Heart right ventricle (tissue), 16 donors: ENCODE data around the gene PITPNM1. TPM values are rescaled to one million over a fixed set of nuclear protein-coding genes. Genes with fewer than 3 reads are reported as not detected.
A peak's percentile ranks its signal among the peaks of the same experiment; 100 is the strongest.

Source experiments
- ATAC-seq, 8 donors: fragments of 200-7000 bp; cut with Tn5 transposase; one replicate each; pipeline ENCODE4 v1.9.1; 2020; ENCODE audit warnings: mild to moderate bottlenecking in 8 of 8, moderate library complexity in 8 of 8, moderate number of reproducible peaks in 1 of 8
- DNase-seq, 2 donors: peaks; one replicate each; pipeline ENCODE4 v3.0.0-alpha.2; 2020
- H3K27ac ChIP-seq, 10 donors: fragments of 200-600 bp; sonication (generic) in 2 of 10; one replicate each; pipeline versions ENCODE4 v1.5.0 to v1.8.0; 2020 to 2022; ENCODE audit warnings: mild to moderate bottlenecking in 3 of 10
- H3K27me3 ChIP-seq, 7 donors: fragments of 200-600 bp; one replicate each; pipeline ENCODE4 v1.8.0; 2021 to 2022; ENCODE audit warnings: mild to moderate bottlenecking in 2 of 7
- H3K36me3 ChIP-seq, 9 donors: fragments of 200-600 bp; sonication (generic) in 1 of 9; one replicate each; pipeline versions ENCODE4 v1.5.0 to v1.8.0; 2020 to 2022; ENCODE audit warnings: mild to moderate bottlenecking in 2 of 9
- H3K4me1 ChIP-seq, 9 donors: fragments of 200-600 bp; sonication (generic) in 1 of 9; one replicate each; pipeline versions ENCODE4 v1.5.0 to v1.8.0; 2020 to 2022; ENCODE audit warnings: mild to moderate bottlenecking in 4 of 9
- H3K4me3 ChIP-seq, 10 donors: fragments of 200-600 bp; sonication (generic) in 2 of 10; one replicate each; pipeline versions ENCODE4 v1.5.0 to v1.8.0; 2020 to 2022; ENCODE audit warnings: mild to moderate bottlenecking in 7 of 10, moderate library complexity in 2 of 10
- H3K9me3 ChIP-seq, 11 donors: fragments of 200-600 bp in 10 of 11; sonication (generic) in 2 of 11; one replicate each; pipeline versions ENCODE4 v1.5.0 to v1.8.0; 2013 to 2022; ENCODE audit warnings: mild to moderate bottlenecking in 2 of 11, control low read depth in 1 of 11, moderate library complexity in 1 of 11
- CTCF ChIP-seq, 9 donors: fragments of 200-600 bp; sonication (generic) in 2 of 9; IDR thresholded peaks; one replicate each; pipeline versions ENCODE4 v1.5.0 to v1.8.0; 2021 to 2022; ENCODE audit warnings: antibody characterized with exemption in 9 of 9, mild to moderate bottlenecking in 5 of 9, moderate library complexity in 1 of 9
- WGBS, 2 donors: extraction: QIAGEN DNeasy Blood & Tissue Kit; methylation state at CpG; one replicate each; pipeline ENCODE4 v1.1.7; 2013; ENCODE audit warnings: inconsistent platforms in 1 of 2; 5-methylcytosine and 5-hydroxymethylcytosine counted together
- intact Hi-C, 10 donors: fragments of 100-400 bp; cut with DNase I; formaldehyde crosslinking; loops; one replicate each; pipeline versions ENCODE4 v1.11.1 to v1.14.2; 2022
- polyA plus RNA-seq, 2 donors: library from polyadenylated mRNA; stranded (reverse); fragments of 200-250 nt; gene quantifications; one replicate each; pipeline ENCODE4 v1.2.3, GENCODE V29; 2013
- total RNA-seq, 10 donors: library from RNA; stranded (reverse); fragmentation: NEBNext Ultra II Directional in 3 of 10; extraction: Animal tissue kit (Norgen Biotek cat#: 25700) in 3 of 10; gene quantifications; one replicate each; pipeline versions ENCODE4 v1.2.1 to v1.2.4, GENCODE V29; 2021 to 2023
- donor health status: Arrhythmogenic right ventricular cardiomyopathy.
- donor health status: ischemic (EF 13 %, LVEDD 7.1; RV severe dilation, severe dysfunction).
- donor health status: healthy with polysubstance abuse.
- donor health status: DM: no; HTN: yes; CAD: no.
- donor health status: DM: no; HTN: no; CAD: no.
- donor health status: ischemic (EF 25% LVEDD 6.9; RV normal size, moderate dysfunction).
- donor health status: ischemic (EF 25% LVEDD 5.7; RV mildly dilated, moderate dysfunction).
- donor health status: healthy.
- donor health status: DM: yes; HTN: yes; CAD: no.
- donor health status: Ischemic cardiomyopathy.
- donor health status: ischemic (EF 35%, LVEDD 5.7; RV mildly dilated, moderate dysfunction).
- donor health status: nonischemic (EF 11% LVEDD 7.7; RV severe dilation, severe dysfunction).
- donor health status: DM: yes; HTN: yes; CAD: no.
- donor health status: PGD.
- donor health status: ischemic (EF 29% LVEDD 5.4; RV normal size, mild dysfunction).
- donor health status: nonischemic (EF 23%, LVEDD 6.1; RV moderate dilation, normal function).

Gene PITPNM1
- total and polyA plus RNA-seq, 12 donors: 21.3 to 68.9 (median 28.8) TPM

GRCh38 chr11:67452141-67452952 is 52.8 kb downstream of the PITPNM1 start, which contains the start of gene GPR152:
Gene GPR152 (minus strand): TSS chr11:67452729. CDS start chr11:67452724, 5 bp downstream.
- intact Hi-C loops: no loop called here
- Histone ChIP-seq H3K9me3 (no peaks in the 10 kb centered on the region), H3K36me3 (no peaks in the 10 kb centered on the region), H3K4me1 (peaks cover 0 to 32% (median 8%) of the 10 kb centered on the region in 9 donors), H3K4me3 (peak within 1 kb of the TSS in 7 of 10 donors; percentile 14 to 43 (median 33)), H3K27me3 (no peaks in the 10 kb centered on the region), H3K27ac (peak within 1 kb of the TSS in 9 of 10 donors; percentile 34 to 77 (median 67))
- ATAC-seq (peak; percentile 23 to 68 (median 52)), DNase-seq (no peak)
- TF ChIP-seq CTCF (IDR thresholded peaks at IDR 0.05): peak in 4 of 9 donors; percentile 8 to 40 (median 28)
- WGBS, 2 donors: 62 to 75% methylated on average over 33 of the region's 33 CpGs

- Histone ChIP-seq H3K4me3 (no peak overlapping the region), H3K27ac (peak overlapping the region in 6 of 10 donors; percentile 34 to 77 (median 69)), H3K27me3 (no peaks in the 10 kb centered on the region), H3K4me1 (peaks cover 0 to 32% (median 8%) of the 10 kb centered on the region in 9 donors), H3K9me3 (no peaks in the 10 kb centered on the region), H3K36me3 (no peaks in the 10 kb centered on the region)
- WGBS, 2 donors: 91 to 95% methylated on average over 14 of the region's 14 CpGs
- no peak for ATAC-seq
- intact Hi-C loops: no loop called here
- DNase-seq: no peak
- no peak for TF ChIP-seq CTCF (IDR thresholded peaks at IDR 0.05)
Measured at GRCh38 chr11:67451658-67451976, 53.5 kb downstream of the PITPNM1 start.

GRCh38 chr11:67450796-67451657 is 54.1 kb downstream of the PITPNM1 start:
- ATAC-seq (no peak), DNase-seq (no peak)
- Histone ChIP-seq H3K9me3 (no peaks in the 10 kb centered on the region), H3K4me1 (peaks cover 0 to 32% (median 8%) of the 10 kb centered on the region in 9 donors), H3K27ac (no peak overlapping the region), H3K36me3 (no peaks in the 10 kb centered on the region), H3K4me3 (no peak overlapping the region), H3K27me3 (no peaks in the 10 kb centered on the region)
- TF ChIP-seq CTCF (IDR thresholded peaks at IDR 0.05): no peak
- WGBS, 2 donors: 91% methylated on average over 21 to 25 of the region's 25 CpGs
- intact Hi-C loops: no loop called here

GRCh38 chr11:67449116-67449844 is 55.9 kb downstream of the PITPNM1 start:
- peaks cover 0 to 42% (median 10%) of the 10 kb centered on the region in 9 donors for H3K4me1 ChIP-seq
- H3K36me3 ChIP-seq: no peaks in the 10 kb centered on the region
- H3K9me3 ChIP-seq: no peaks in the 10 kb centered on the region
- no peak overlapping the region for H3K4me3 ChIP-seq
- DNase-seq: no peak
- intact Hi-C loops: loop anchor here in 1 of 10 donors (10.0 kb wide), 1 partner anchor 904 kb away; the partner anchor contains the start of genes ACTN3 and ZDHHC24
- peak overlapping the region in 1 of 10 donors; percentile 62 for H3K27ac ChIP-seq
- peak in 5 of 8 donors; percentile 12 to 32 (median 26) for ATAC-seq
- no peaks in the 10 kb centered on the region for H3K27me3 ChIP-seq
- TF ChIP-seq CTCF (IDR thresholded peaks at IDR 0.05): no peak
- 75 to 76% methylated on average over 9 of the region's 9 CpGs for WGBS, 2 donors
